Ishikawa (cell line): ENCODE data around the gene CPNE6.

ENCODE experiments used
- CEBPB ChIP-seq: IDR thresholded peaks from 2 replicates; pipeline ENCODE4 v1.6.1; 2012
- CREB1 ChIP-seq: IDR thresholded peaks from 2 replicates; pipeline ENCODE4 v1.6.1; 2012; ENCODE audit warnings: low read depth
- EP300 ChIP-seq: IDR thresholded peaks from 2 replicates; pipeline ENCODE4 v1.6.1; 2012; ENCODE audit warnings: borderline replicate concordance
- FOXM1 ChIP-seq: IDR thresholded peaks from 2 replicates; pipeline ENCODE4 v1.6.1; 2012; ENCODE audit warnings: low read depth, borderline replicate concordance
- RAD21 ChIP-seq: IDR thresholded peaks from 2 replicates; pipeline ENCODE4 v1.6.1; 2012; ENCODE audit warnings: low read depth
- TCF12 ChIP-seq: IDR thresholded peaks from 2 replicates; pipeline ENCODE4 v1.6.1; 2012; ENCODE audit warnings: low read depth
- TEAD4 ChIP-seq: IDR thresholded peaks from 2 replicates; pipeline ENCODE4 v1.6.1; 2012
- ZBTB7A ChIP-seq: IDR thresholded peaks from 2 replicates; pipeline ENCODE4 v1.6.1; 2012; ENCODE audit warnings: low read depth
- TF ChIP-seq, protein P1 (sequence below): IDR thresholded peaks from 2 replicates; pipeline ENCODE4 v1.6.1; 2012; ENCODE audit warnings: low read depth, mild to moderate bottlenecking

DNA sequence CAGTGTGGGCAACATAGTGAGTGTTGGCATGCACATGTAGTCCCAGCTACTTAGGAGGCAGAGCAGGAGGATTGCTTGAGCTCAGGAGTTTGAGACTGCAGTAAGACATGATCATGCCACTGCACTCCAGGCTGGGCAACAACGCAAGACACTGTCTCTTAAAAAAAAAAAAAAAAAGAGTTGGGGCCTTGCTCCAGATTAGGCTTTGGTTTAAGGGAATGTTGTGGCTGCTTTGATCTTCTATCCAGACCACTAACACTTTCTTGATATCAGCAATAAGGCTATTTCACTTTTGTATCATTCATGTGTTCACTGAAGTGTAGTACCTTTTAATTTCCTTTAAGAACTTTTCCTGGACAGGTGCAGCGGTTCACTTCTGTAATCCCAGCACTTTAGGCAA, 56.3 kb downstream of the CPNE6 start:
- TF ChIP-seq CREB1, result no peak
- TF ChIP-seq CEBPB, result no peak
- no peak for TF ChIP-seq ZBTB7A
- no peak for TF ChIP-seq RAD21
- no peak for TF ChIP-seq EP300
- TF ChIP-seq FOXM1, result no peak
- TF ChIP-seq, protein P1, sequence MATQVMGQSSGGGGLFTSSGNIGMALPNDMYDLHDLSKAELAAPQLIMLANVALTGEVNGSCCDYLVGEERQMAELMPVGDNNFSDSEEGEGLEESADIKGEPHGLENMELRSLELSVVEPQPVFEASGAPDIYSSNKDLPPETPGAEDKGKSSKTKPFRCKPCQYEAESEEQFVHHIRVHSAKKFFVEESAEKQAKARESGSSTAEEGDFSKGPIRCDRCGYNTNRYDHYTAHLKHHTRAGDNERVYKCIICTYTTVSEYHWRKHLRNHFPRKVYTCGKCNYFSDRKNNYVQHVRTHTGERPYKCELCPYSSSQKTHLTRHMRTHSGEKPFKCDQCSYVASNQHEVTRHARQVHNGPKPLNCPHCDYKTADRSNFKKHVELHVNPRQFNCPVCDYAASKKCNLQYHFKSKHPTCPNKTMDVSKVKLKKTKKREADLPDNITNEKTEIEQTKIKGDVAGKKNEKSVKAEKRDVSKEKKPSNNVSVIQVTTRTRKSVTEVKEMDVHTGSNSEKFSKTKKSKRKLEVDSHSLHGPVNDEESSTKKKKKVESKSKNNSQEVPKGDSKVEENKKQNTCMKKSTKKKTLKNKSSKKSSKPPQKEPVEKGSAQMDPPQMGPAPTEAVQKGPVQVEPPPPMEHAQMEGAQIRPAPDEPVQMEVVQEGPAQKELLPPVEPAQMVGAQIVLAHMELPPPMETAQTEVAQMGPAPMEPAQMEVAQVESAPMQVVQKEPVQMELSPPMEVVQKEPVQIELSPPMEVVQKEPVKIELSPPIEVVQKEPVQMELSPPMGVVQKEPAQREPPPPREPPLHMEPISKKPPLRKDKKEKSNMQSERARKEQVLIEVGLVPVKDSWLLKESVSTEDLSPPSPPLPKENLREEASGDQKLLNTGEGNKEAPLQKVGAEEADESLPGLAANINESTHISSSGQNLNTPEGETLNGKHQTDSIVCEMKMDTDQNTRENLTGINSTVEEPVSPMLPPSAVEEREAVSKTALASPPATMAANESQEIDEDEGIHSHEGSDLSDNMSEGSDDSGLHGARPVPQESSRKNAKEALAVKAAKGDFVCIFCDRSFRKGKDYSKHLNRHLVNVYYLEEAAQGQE, result no peak
- TF ChIP-seq TCF12, result no peak
- no peak for TF ChIP-seq TEAD4
